ENCODE measurements around the gene CEP89.
"Not testable (repeated sequence)": the region's sequence is repeated elsewhere in the genome, so short reads cannot be mapped to it uniquely, and the experiment has no call there.

- TF ChIP-seq CTCF, POLR2A (IDR thresholded peaks at IDR 0.05): not testable (repeated sequence)
Measured at GRCh38 chr19:32982488-32982887, 10.7 kb upstream of the CEP89 start.
